B cell (primary cell): ENCODE results near the gene ATOH1.

Experiments
- CTCF ChIP-seq: fragments of 200-600 bp; IDR thresholded peaks from one replicate; pipeline ENCODE4 v1.8.0; 2022; ENCODE audit warnings: antibody characterized with exemption, mild to moderate bottlenecking
- EZH2 ChIP-seq: IDR thresholded peaks from 2 replicates; pipeline ENCODE4 v1.6.1; 2012; ENCODE audit warnings: borderline replicate concordance, low read depth, mild to moderate bottlenecking, moderate library complexity, low read length; ENCODE audit not compliant: insufficient read depth, poor library complexity, severe bottlenecking

- no peak for TF ChIP-seq EZH2
- TF ChIP-seq CTCF = no peak
These were observed 1.1 kb upstream of the ATOH1 start for GRCh38 chr4:93827272-93827947.
